NCI-H345 treated with DMSO at 0.1 percent for 48 hours (cell line): Measurements from ENCODE around the gene POLR3H.

Source experiments
- DNase-seq: peaks from one replicate; lab custom pipeline; 2025; ENCODE audit not compliant: unreplicated experiment; lab: John Stamatoyannopoulos, UW

Gene POLR3H

GRCh38 chr22:41488076-41488475 is 56.2 kb downstream of the POLR3H start:
- DNase-seq, result no peak

GRCh38 chr22:41487037-41487935 is 57.0 kb downstream of the POLR3H start:
- DNase-seq, result no peak

GRCh38 chr22:41485033-41485432 is 59.2 kb downstream of the POLR3H start:
- no peak for DNase-seq

GRCh38 chr22:41482319-41482935 is 61.8 kb downstream of the POLR3H start:
- no peak for DNase-seq

GRCh38 chr22:41481925-41482318 is 62.3 kb downstream of the POLR3H start:
- DNase-seq, result no peak

- DNase-seq, result no peak
Measured at GRCh38 chr22:41481131-41481830, 63.0 kb downstream of the POLR3H start.

- DNase-seq, result no peak
Measured at GRCh38 chr22:41480397-41480735, 63.9 kb downstream of the POLR3H start.

- no peak for DNase-seq
Measured at GRCh38 chr22:41479671-41480396, 64.4 kb downstream of the POLR3H start.

GRCh38 chr22:41478891-41479521 is 65.3 kb downstream of the POLR3H start:
- DNase-seq, result no peak

GRCh38 chr22:41478473-41478872 is 65.8 kb downstream of the POLR3H start:
- no peak for DNase-seq
